ENCODE results near the gene HSD11B1L.

The HSD11B1L gene

GRCh38 chr19:5680437-5681368 is at the start of gene HSD11B1L, which contains the start of gene MICOS13:
TSS of gene HSD11B1L (plus strand) at chr19:5681027. CDS start at chr19:5684833, 3,806 bp downstream.
TSS of gene MICOS13 (minus strand) at chr19:5680516. CDS start at chr19:5680486, 30 bp downstream.
- peak; percentile 99 for DNase-seq

GRCh38 chr19:5631567-5632240 is 49.1 kb upstream of the HSD11B1L start:
- no peak for DNase-seq

GRCh38 chr19:5632241-5632612 is 48.6 kb upstream of the HSD11B1L start:
- no peak for DNase-seq

GRCh38 chr19:5632657-5633056 is 48.2 kb upstream of the HSD11B1L start:
- DNase-seq = no peak

- DNase-seq = no peak
These were observed 45.4 kb upstream of the HSD11B1L start for GRCh38 chr19:5635427-5635826.

- DNase-seq = no peak
These were observed 42.9 kb upstream of the HSD11B1L start for GRCh38 chr19:5637971-5638370.

GRCh38 chr19:5641171-5641570 is 39.7 kb upstream of the HSD11B1L start:
- no peak for DNase-seq

- no peak for DNase-seq
These were observed 38.6 kb upstream of the HSD11B1L start for GRCh38 chr19:5642204-5642603.

GRCh38 chr19:5643060-5643459 is 37.8 kb upstream of the HSD11B1L start:
- DNase-seq = no peak

GRCh38 chr19:5644037-5644436 is 36.8 kb upstream of the HSD11B1L start:
- DNase-seq = no peak

GRCh38 chr19:5645409-5645808 is 35.4 kb upstream of the HSD11B1L start:
- no peak for DNase-seq

GRCh38 chr19:5646703-5647102 is 34.1 kb upstream of the HSD11B1L start:
- no peak for DNase-seq

- no peak for DNase-seq
These were observed 32.4 kb upstream of the HSD11B1L start for GRCh38 chr19:5648464-5648863.

- no peak for DNase-seq
These were observed 29.5 kb upstream of the HSD11B1L start for GRCh38 chr19:5651361-5651760.

- no peak for DNase-seq
These were observed 28.6 kb upstream of the HSD11B1L start for GRCh38 chr19:5652261-5652660.

GRCh38 chr19:5654931-5655330 is 25.9 kb upstream of the HSD11B1L start:
- DNase-seq = no peak

GRCh38 chr19:5655412-5655811 is 25.4 kb upstream of the HSD11B1L start:
- no peak for DNase-seq

- no peak for DNase-seq
These were observed 19.3 kb upstream of the HSD11B1L start for GRCh38 chr19:5661483-5661882.

GRCh38 chr19:5663904-5664303 is 16.9 kb upstream of the HSD11B1L start:
- no peak for DNase-seq

- no peak for DNase-seq
These were observed 16.3 kb upstream of the HSD11B1L start for GRCh38 chr19:5664515-5664914.

- DNase-seq = no peak
These were observed 14.9 kb upstream of the HSD11B1L start for GRCh38 chr19:5665781-5666513.

- no peak for DNase-seq
These were observed 13.8 kb upstream of the HSD11B1L start for GRCh38 chr19:5666921-5667610.

Measured in CD4-positive, alpha-beta T cell treated with Interleukin-4 for 1 hour (primary cell).